Frontal cortex (tissue), 4 donors: ENCODE results near the gene HES1. TPM values are rescaled to one million over a fixed set of nuclear protein-coding genes. Genes with fewer than 3 reads are reported as not detected.
"Not testable (repeated sequence)": the region's sequence is repeated elsewhere in the genome, so short reads cannot be mapped to it uniquely, and the experiment has no call there.

ENCODE experiments used
- DNase-seq, 2 donors: peaks; one replicate each; pipeline ENCODE4 v3.0.0; 2012; ENCODE audit warnings: low spot score in 2 of 2
- FAIRE-seq: peaks from 2 replicates; lab custom pipeline; 2012; peaks lifted over from hg19 to GRCh38; lab: Jason Lieb, UNC
- total RNA-seq: library from RNA; depleted of rRNA; stranded (reverse); fragments of >200 nt; gene quantifications from one replicate; pipeline ENCODE4 v1.2.3, GENCODE V29; 2014
- donor health status: control.
- donor health status: control.
- donor health status: control.

Gene HES1
- total RNA-seq, 1 donor from 2014 or later: 14.7 TPM

DNA sequence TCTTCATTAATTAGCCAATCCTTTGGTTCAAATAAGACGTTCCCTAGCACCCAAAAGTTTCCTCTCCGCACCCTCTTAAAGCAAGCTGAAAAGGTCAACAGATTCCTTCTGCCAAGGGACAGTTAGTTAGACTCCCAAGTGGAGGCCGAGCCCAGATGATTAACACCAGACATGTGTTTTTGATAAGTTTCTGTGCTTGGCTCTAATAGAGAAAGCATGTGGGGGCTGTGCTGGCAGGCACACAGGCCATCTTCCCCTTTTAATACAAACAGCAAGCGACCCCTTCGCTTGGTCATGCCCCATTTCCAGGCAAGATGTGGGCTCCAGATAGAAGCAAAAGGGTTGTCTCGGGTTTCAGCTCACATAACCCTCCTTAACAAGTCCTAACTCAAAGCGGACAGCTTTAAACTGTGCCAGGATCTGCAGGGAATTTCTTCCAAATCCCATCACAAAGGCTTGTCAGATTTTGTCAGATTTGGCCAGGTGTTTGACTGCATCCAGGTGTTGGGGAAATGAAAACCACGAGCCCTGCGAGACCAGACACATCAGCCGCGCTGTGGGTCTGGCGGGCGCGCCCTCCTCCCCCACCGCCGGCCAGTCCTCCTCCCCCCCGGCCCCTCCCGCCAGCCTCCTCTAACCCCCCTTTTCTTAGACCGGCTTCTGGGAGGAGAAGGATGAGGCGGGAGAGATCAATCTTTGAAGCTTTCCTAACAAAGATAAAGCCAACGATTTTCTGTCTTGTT is 3.3 kb downstream of the HES1 start:
- DNase-seq (peak in 1 of 2 donors; percentile 47), FAIRE-seq (no peak)

DNA sequence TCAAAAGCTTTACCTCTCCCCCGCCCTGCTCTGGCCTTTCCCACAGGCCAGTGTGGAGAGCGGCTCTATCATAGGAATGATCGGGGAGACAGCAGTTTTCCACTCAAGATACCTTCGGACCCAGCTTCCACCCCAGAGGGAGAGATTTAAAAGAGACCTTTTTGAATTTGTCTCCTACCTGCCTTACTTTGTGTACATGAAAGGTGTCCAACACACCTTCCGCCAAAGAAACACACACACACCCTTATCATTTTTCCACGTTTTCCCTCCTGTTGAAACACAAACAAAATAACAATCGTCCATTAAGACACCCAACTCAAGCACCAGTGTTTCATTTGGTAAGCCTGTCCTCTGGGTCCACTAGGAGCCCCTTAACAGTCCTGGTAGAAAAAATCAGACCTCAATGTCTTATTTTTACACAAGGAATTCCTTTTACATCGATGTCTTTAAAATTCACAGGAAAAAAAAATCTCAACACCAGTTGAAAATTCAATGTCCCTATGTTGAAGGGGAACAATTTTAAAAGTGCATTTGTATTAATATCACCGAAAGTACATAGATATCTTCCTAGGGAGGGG is 4.0 kb downstream of the HES1 start:
- FAIRE-seq (no peak), DNase-seq (no peak)

GRCh38 chr3:194140520-194141414 is 4.8 kb downstream of the HES1 start:
- DNase-seq (peak; percentile 33 to 52), FAIRE-seq (no peak)

DNA sequence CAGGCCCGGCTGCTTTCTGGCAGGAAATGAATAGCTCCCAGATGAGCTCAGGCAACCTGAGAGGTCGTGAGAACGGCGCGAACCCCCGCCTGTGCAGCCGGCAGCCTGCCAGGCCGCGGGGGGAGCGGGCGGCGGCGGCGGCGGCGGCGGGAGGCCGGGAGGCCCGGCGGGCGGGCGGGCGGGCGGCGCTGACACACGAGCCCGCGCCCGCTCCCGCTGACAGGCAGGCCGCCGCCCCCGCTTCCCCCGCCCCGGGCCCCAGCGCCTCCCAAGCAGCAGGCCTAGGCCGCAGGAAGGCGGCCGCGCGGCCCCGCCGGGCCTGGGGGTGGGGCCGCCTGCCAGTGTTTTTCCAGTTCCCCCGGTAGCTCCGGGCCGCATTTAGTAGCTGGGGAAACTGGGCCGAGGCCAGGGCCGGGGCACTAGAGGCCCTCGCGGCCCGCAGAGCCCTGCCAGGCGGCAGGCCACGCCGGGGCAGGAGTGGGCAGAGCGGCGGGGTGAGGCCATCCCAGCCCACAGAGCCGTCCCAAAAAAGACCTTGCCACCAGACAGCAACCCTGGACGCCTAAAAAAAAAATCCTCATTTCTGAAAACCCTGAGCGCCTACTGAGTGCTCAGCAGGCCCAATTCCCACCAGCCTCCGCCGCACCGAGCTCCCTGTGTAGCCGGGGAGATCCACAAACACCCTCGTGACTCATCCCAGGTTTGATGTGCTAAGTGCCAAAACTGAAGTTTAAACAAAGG is 5.6 kb downstream of the HES1 start:
- DNase-seq: peak; percentile 86 to 88
- no peak for FAIRE-seq

DNA sequence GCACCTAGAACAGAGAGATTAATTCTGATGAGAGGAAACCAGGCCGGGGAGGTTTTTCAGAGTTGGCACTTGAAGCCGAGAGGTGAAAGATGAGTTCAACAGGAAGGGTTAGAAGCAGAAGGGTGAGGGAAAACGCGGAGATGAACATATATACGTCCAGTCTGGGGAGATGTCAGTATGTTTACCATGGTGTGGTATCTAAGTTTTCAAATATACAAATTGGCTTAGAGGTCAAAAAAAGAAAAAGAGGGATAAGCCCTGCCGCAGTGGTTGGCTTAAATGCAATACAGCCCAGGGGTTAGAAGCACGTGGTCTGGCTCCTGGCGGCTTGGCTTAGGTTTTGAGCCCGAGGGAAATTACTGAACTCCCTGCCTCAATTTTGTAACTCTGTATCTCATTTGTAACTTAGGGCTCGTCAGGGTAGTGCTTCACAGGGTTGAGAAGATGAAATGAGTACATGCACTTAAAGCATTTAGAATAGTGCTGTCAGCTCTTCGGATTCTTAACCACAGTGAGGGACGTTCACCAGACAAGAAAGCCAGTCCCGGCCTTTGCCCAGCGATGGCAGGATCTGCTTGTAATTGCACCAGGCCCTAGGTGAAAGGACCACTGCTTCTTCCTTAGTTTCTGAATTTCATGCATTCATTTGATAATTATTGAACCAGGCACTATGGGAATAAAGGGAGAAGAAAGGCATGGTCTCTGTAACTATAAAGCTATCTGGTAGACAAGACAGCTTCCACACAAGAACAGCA is 6.4 kb downstream of the HES1 start:
- DNase-seq (no peak), FAIRE-seq (no peak)

- FAIRE-seq (no peak), DNase-seq (no peak)
Measured at GRCh38 chr3:194145702-194146101, 9.8 kb downstream of the HES1 start.

DNA sequence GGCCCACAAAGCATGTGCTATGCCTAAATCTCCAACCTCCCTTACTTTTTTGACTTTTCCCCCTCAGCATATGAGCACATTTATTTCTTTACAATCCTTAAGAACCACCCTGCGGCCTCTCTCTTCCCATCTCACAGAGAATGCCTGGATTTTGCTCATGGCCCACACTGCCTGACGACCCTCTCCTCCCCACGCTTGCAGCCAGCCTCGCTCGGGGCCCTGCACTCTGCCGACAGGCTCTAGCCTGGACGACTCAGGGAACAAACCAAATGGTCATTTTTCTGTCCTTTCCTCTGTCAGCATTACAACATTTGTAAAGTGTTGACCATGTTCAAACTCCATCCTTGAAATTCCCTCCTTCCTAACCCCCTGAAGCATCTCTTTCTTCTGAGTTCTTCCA is 11.7 kb downstream of the HES1 start:
- DNase-seq: no peak
- no peak for FAIRE-seq

DNA sequence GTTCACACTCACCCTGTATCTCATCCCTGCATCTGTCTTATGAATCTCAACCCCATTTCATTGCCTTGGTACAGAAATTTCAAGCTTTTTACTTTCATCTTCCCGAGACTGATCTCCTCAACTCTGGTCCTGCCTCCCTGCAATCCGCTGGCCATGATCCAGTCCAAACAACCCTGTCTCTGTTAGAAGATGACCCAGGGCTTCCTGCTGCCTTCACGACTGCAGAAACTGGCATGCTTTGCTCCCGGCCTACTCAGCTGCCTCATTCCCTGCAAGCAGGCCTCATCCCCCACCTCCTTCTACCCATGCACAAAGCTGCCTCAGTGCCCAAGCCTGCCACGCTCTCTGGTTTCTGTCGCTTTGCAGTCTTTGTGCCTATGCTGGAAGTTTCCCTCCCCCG is 12.4 kb downstream of the HES1 start:
- DNase-seq: peak in 1 of 2 donors; percentile 42

DNA sequence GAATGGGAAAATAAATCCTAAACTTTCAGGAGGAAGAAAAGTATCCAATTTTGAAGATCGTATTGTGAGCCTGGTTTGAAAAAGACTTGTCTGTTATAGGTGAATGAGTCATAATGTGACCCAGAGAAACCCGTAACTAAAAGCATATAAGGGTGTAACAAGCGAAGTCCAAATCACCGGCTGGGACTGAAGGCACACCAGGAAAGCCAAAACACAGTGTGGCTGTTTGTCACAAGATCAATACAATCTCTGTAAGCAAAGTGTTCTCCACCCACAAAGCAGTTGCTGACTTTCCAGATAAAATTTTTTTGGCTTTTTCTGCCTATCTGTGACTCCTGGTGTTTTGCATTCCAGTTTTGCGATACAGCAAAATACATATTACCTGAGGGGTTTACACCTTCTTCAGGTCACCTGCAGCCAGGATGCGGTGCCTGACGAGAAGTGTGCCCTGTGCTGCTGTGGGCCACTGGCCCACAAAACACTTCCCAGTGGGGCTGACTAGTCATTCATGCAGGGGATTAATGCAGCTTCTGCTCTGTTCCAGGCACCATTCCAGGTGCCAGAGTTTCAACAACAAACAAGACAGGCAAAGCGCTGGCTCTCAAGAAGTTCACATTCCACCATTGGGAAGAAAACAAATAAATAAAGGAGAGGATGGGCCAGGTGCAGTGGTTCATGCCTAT is 14.4 kb downstream of the HES1 start:
- DNase-seq: no peak
- FAIRE-seq: no peak

More for the DNA sequence above, 12.4 kb downstream of the HES1 start:
- no peak for FAIRE-seq

DNA sequence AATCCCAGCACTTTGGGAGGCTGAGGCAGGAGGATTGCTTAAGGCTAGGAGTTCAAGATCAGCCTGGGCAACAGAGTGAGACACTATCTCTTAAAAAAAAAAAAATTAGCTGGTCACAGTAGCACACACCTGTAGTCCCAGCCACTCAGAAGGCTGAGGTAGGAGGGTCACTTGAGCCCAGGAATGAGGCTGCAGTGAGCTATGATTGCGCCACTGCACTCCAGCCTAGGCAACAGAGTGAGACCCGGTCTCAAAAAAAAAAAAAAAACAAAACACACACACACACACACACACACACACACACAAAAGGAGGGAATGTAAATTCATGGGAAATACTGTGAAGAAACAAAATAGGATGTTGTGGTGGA is 15.0 kb downstream of the HES1 start:
- DNase-seq: not testable (repeated sequence)

DNA sequence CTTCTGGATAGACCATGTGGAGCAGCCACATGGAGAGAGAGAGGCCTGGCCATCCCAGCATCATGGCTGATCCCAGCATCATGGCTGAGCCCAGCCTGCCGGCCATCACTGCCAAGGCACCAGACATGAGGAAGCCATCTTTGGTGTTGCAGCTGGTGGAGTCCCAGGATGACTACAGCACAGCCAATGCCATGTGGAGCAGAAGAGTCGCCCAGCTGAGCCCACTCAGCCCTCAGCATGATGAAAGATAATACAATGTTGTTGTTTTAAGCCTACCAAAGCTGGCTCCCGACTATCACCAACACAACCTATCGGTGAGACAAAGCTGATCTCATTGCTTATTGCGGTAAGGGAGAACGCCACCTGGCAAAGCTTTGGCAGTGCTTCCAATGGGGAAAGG is 18.4 kb downstream of the HES1 start:
- DNase-seq (no peak), FAIRE-seq (no peak)

More for the DNA sequence above, 15.0 kb downstream of the HES1 start:
- FAIRE-seq: not testable (repeated sequence)

DNA sequence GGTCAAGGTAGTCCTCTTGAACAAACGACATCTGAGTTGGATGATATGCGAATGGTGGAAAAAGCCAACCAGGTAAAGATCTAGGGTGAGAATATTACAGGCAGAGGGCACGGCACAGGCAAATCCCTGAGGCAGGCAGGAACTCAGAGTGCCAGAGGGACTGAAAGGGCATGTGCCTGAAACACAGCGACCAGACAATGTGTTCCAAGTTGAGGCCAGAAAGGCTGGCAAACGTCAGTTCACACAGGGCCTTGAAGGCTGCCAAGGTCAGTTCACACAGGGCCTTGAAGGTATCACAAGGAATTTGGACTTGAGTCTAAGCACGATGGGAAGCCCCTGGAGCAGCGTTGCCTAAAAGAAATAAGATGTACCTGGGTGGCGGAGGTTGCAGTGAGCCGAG is 20.1 kb downstream of the HES1 start:
- no peak for DNase-seq
- no peak for FAIRE-seq

GRCh38 chr3:194158942-194159439 is 23.0 kb downstream of the HES1 start:
- no peak for DNase-seq
- FAIRE-seq: no peak

DNA sequence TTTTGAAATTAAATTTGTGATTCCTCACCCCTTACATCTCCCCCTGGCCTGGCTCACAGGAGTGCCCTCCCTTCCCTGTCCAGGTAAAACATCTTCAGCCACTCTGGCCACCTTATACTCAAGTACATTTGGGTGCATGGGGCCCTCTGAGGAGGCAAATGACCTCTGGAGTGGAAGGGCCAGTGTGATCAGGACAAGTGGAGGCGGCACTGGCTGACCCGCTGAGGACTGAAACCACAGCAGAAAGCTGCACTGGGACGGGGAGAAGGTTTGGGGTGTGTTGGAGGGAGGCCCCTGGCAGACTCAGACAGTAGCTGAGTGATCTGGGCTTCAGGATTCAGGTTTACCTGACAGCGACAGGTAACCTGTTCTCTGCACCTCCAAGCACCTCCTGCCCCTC is 24.2 kb downstream of the HES1 start:
- FAIRE-seq (no peak), DNase-seq (no peak)

- FAIRE-seq (no peak), DNase-seq (no peak)
Measured at GRCh38 chr3:194161131-194162045, 25.4 kb downstream of the HES1 start.

DNA sequence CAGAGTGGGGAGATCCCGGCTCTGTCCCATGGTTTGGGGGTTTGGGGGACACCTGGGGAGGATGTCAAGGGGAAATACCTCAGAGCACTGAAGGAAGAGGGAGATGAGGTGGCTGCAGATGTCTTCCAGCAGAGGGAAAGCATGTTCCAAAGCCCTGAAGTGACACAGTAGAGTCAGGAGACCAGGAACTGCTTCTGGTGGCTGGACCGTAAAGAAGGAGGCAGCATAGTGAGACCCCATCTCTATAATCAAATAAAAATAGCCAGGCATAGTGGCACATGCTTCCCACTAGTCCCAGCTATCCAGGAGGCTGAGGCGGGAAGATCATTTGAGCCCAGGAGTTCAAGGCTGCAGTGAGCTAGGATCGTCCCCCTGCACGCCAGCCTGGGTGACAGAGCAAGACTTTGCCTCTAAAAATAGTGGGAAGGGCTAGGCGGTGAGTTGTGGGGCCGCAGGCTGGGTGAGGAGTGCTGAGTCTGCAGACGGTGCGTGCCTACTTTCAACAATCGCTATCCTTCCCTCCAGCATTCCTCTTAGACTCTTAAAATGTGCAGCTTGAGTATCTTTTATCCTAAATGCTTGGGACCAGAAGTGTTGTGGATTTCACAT is 26.2 kb downstream of the HES1 start:
- FAIRE-seq (no peak), DNase-seq (no peak)
